ENCODE results near the gene TNS1. TPM values are rescaled to one million over a fixed set of nuclear protein-coding genes. Genes with fewer than 3 reads are reported as not detected.

Gene TNS1
- total RNA-seq, 1 donor: 48.9 TPM

DNA sequence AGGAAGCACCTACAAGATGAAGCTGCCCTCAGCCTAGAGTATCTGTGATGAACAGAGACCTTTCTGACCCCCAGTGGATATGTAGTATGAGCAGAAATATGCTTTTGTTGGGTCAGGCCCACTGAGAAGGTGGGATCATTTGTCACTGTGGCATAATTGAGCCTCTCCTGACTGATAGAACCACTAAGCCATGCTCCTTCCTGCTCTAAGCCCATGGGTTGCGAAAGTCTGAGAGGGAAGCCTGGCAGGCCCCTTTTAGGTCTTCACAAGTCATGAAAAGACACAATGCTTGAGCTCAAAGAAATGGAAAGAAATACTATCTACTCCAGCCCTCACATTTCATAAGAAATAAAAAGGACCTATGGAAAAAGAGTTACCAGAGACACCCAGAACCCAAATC is 127.7 kb downstream of the TNS1 start:
- H3K9me3 ChIP-seq (ENCODE audit: low read depth, low read length): no peaks in the 10 kb centered on the region
- peaks cover 7% of the 10 kb centered on the region for H3K4me1 ChIP-seq (ENCODE audit: insufficient read depth, low read length)
- H3K27ac ChIP-seq (ENCODE audit: low read depth, low read length): peak overlapping the region; percentile 15
- TF ChIP-seq, protein P1, sequence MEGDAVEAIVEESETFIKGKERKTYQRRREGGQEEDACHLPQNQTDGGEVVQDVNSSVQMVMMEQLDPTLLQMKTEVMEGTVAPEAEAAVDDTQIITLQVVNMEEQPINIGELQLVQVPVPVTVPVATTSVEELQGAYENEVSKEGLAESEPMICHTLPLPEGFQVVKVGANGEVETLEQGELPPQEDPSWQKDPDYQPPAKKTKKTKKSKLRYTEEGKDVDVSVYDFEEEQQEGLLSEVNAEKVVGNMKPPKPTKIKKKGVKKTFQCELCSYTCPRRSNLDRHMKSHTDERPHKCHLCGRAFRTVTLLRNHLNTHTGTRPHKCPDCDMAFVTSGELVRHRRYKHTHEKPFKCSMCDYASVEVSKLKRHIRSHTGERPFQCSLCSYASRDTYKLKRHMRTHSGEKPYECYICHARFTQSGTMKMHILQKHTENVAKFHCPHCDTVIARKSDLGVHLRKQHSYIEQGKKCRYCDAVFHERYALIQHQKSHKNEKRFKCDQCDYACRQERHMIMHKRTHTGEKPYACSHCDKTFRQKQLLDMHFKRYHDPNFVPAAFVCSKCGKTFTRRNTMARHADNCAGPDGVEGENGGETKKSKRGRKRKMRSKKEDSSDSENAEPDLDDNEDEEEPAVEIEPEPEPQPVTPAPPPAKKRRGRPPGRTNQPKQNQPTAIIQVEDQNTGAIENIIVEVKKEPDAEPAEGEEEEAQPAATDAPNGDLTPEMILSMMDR (IDR thresholded peaks at IDR 0.05; ENCODE audit: extremely low read depth, low read depth, low read length): no peak
- peak; percentile 29 for DNase-seq (ENCODE audit: insufficient read length, low spot score, missing footprints)
- no peak overlapping the region for H3K4me2 ChIP-seq (ENCODE audit: insufficient read depth, low read length)
- H3K4me3 ChIP-seq (ENCODE audit: insufficient read depth, low read length): no peak overlapping the region
- H3K79me2 ChIP-seq (ENCODE audit: insufficient read depth, low read length): peaks cover 2% of the 10 kb centered on the region
- peaks cover 83% of the 10 kb centered on the region for H3K36me3 ChIP-seq (ENCODE audit: insufficient read depth, low read length)
- peaks cover 57% of the 10 kb centered on the region for H4K20me1 ChIP-seq (ENCODE audit: insufficient read depth, low read length)
- H2AFZ ChIP-seq (ENCODE audit: low read length): no peak overlapping the region
- no peaks in the 10 kb centered on the region for H3K27me3 ChIP-seq (ENCODE audit: insufficient read depth, low read length)

DNA sequence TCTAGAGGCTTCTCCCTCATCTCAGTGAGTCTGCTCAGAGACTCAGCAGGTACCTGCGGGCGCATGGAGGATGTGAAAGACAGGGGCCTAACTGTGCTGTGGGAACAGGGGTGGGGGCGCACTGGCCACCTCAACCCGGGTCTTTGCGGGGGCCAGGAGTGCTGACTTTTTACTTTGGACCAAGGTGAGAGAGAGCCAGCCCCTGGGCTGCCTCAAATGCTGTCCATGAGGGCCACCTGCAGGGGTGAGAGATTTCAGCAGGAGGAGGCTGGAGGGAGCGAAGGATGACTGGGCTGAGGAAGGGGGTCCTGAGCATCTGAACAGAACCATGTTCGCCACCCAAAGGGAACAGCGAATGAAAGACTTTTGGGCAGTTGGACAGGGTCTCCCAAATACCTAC is 129.4 kb downstream of the TNS1 start:
- H3K4me2 ChIP-seq (ENCODE audit: insufficient read depth, low read length): no peak overlapping the region
- no peak overlapping the region for H2AFZ ChIP-seq (ENCODE audit: low read length)
- peaks cover 59% of the 10 kb centered on the region for H4K20me1 ChIP-seq (ENCODE audit: insufficient read depth, low read length)
- H3K4me1 ChIP-seq (ENCODE audit: insufficient read depth, low read length): peaks cover 13% of the 10 kb centered on the region
- peak; percentile 32 for DNase-seq (ENCODE audit: insufficient read length, low spot score, missing footprints)
- H3K79me2 ChIP-seq (ENCODE audit: insufficient read depth, low read length): peaks cover 2% of the 10 kb centered on the region
- H3K27ac ChIP-seq (ENCODE audit: low read depth, low read length): no peak overlapping the region
- H3K36me3 ChIP-seq (ENCODE audit: insufficient read depth, low read length): peaks cover 72% of the 10 kb centered on the region
- no peaks in the 10 kb centered on the region for H3K27me3 ChIP-seq (ENCODE audit: insufficient read depth, low read length)
- TF ChIP-seq, protein P1 (IDR thresholded peaks at IDR 0.05; ENCODE audit: extremely low read depth, low read depth, low read length): no peak
- no peak overlapping the region for H3K4me3 ChIP-seq (ENCODE audit: insufficient read depth, low read length)
- H3K9me3 ChIP-seq (ENCODE audit: low read depth, low read length): no peaks in the 10 kb centered on the region

DNA sequence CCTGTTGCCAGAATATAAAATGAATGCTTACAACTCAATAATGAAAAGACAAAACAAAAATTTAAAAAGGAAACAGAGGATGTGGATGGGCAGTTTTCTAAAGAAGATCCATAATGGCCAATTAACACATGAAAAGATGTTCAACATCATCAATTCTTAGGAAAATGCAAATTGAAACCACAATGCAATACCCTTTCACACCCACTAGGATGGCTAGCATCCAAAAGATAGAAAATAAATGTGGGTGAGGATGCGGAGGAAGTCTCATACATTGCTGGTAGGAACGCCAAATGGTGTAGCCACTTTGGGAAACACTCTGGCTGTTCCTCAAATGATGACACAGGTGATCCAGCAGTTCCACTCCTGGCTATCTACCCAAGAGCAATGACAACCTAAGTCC is 130.5 kb downstream of the TNS1 start:
- peak; percentile 35 for DNase-seq (ENCODE audit: insufficient read length, low spot score, missing footprints)
- no peak overlapping the region for H3K4me3 ChIP-seq (ENCODE audit: insufficient read depth, low read length)
- H3K79me2 ChIP-seq (ENCODE audit: insufficient read depth, low read length): peaks cover 2% of the 10 kb centered on the region
- peaks cover 13% of the 10 kb centered on the region for H3K4me1 ChIP-seq (ENCODE audit: insufficient read depth, low read length)
- H4K20me1 ChIP-seq (ENCODE audit: insufficient read depth, low read length): peaks cover 50% of the 10 kb centered on the region
- H3K27me3 ChIP-seq (ENCODE audit: insufficient read depth, low read length): no peaks in the 10 kb centered on the region
- no peak overlapping the region for H2AFZ ChIP-seq (ENCODE audit: low read length)
- no peak overlapping the region for H3K27ac ChIP-seq (ENCODE audit: low read depth, low read length)
- TF ChIP-seq, protein P1 (IDR thresholded peaks at IDR 0.05; ENCODE audit: extremely low read depth, low read depth, low read length): no peak
- H3K36me3 ChIP-seq (ENCODE audit: insufficient read depth, low read length): peaks cover 72% of the 10 kb centered on the region
- H3K4me2 ChIP-seq (ENCODE audit: insufficient read depth, low read length): no peak overlapping the region
- no peaks in the 10 kb centered on the region for H3K9me3 ChIP-seq (ENCODE audit: low read depth, low read length)

DNA sequence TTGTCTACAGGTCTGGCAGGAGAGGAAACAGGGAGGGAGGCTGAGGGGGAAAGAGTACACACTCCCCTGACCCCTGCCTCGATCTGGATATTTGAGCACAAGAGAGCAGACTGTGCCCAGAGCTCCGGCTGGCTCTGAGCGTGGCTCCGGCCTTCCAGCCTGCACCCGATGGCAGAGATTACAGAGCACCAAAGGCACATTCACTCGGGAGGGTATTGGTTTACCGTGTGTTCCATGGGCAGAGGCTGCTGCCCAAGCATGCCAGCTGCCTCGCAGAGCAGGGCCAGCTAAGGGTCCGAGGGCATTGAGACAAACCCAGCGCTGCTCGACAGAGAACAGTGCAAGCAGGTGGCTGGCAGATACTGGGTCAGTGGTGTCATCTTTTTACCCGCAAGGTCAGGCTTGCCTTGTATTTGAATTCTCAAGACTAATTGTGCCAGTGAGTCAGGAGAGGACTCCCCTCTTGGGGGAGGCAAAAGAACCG is 132.2 kb downstream of the TNS1 start:
- Histone ChIP-seq H3K9me3 (ENCODE audit: low read depth, low read length) (no peaks in the 10 kb centered on the region), H3K36me3 (ENCODE audit: insufficient read depth, low read length) (peaks cover 80% of the 10 kb centered on the region), H4K20me1 (ENCODE audit: insufficient read depth, low read length) (peaks cover 37% of the 10 kb centered on the region), H3K27me3 (ENCODE audit: insufficient read depth, low read length) (no peaks in the 10 kb centered on the region), H3K4me1 (ENCODE audit: insufficient read depth, low read length) (peaks cover 6% of the 10 kb centered on the region), H3K79me2 (ENCODE audit: insufficient read depth, low read length) (peaks cover 2% of the 10 kb centered on the region), H3K4me2 (ENCODE audit: insufficient read depth, low read length) (no peak overlapping the region), H3K4me3 (ENCODE audit: insufficient read depth, low read length) (no peak overlapping the region), H2AFZ (ENCODE audit: low read length) (no peak overlapping the region), H3K27ac (ENCODE audit: low read depth, low read length) (no peak overlapping the region)
- DNase-seq (ENCODE audit: insufficient read length, low spot score, missing footprints): peak; percentile 68
- TF ChIP-seq, protein P1 (IDR thresholded peaks at IDR 0.05; ENCODE audit: extremely low read depth, low read depth, low read length): no peak
